ENCODE measurements around the gene CBARP. TPM values are rescaled to one million over a fixed set of nuclear protein-coding genes. Genes with fewer than 3 reads are reported as not detected.

CBARP gene
- polyA plus RNA-seq, 1 donor from 2014 or later: 18.2 TPM

DNA sequence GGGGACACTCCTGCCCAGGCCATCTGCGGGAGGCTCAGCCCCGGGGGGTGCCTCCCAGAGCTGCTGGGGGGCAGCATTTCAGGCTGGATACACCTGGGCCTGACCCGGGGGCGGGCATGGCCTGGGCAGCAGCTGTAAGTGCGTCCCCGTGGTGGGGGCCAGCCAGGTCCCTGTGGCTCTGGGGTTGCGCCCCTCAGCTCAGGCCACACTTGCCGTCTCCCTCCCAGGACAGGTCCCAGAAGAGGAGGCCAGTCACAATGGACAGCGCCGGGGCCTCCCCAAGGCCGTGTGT is 11.6 kb downstream of the CBARP start:
- Histone ChIP-seq H2AFZ (ENCODE audit: low read depth, low read length) (no peak overlapping the region), H3K79me2 (replicated peaks; ENCODE audit: insufficient read depth, low read length) (no peaks in the 10 kb centered on the region), H3K4me3 (ENCODE audit: low read length) (no peak overlapping the region), H3K4me2 (ENCODE audit: low read length) (no peak overlapping the region), H4K20me1 (ENCODE audit: insufficient read depth) (no peaks in the 10 kb centered on the region), H3K9me2 (ENCODE audit: insufficient read depth, low read length) (no peaks in the 10 kb centered on the region), H3K27ac (ENCODE audit: low read length) (no peak overlapping the region), H3K9ac (ENCODE audit: low read length) (no peak overlapping the region), H3F3A (ENCODE audit: insufficient read depth, low read length, poor library complexity, severe bottlenecking) (no peaks in the 10 kb centered on the region), H3K27me3 (ENCODE audit: insufficient read depth, low read depth, low read length) (no peaks in the 10 kb centered on the region), H3K9me3 (ENCODE audit: low read length) (no peaks in the 10 kb centered on the region), H3K36me3 (ENCODE audit: insufficient read depth, low read length) (no peaks in the 10 kb centered on the region)
- TF ChIP-seq EZH2 (IDR thresholded peaks at IDR 0.05; ENCODE audit: borderline replicate concordance, insufficient read depth, low read length, poor library complexity, severe bottlenecking): no peak
- TF ChIP-seq REST (IDR thresholded peaks at IDR 0.05; ENCODE audit: borderline replicate concordance): no peak
- no peak for TF ChIP-seq RAD21 (conservative IDR thresholded peaks at IDR 0.05)
- no peak for TF ChIP-seq EP300 (conservative IDR thresholded peaks at IDR 0.05; ENCODE audit: poor library complexity, severe bottlenecking)
- TF ChIP-seq MXI1 (conservative IDR thresholded peaks at IDR 0.05; ENCODE audit: poor library complexity, severe bottlenecking): no peak
- TF ChIP-seq TAF1 (IDR thresholded peaks at IDR 0.05; ENCODE audit: low read depth): no peak
- no peak for TF ChIP-seq SMC3 (conservative IDR thresholded peaks at IDR 0.05; ENCODE audit: poor library complexity)
- no peak for TF ChIP-seq POLR2AphosphoS5 (IDR thresholded peaks at IDR 0.05)
- no peak for TF ChIP-seq CTCF (IDR thresholded peaks at IDR 0.05; ENCODE audit: poor library complexity, severe bottlenecking)

DNA sequence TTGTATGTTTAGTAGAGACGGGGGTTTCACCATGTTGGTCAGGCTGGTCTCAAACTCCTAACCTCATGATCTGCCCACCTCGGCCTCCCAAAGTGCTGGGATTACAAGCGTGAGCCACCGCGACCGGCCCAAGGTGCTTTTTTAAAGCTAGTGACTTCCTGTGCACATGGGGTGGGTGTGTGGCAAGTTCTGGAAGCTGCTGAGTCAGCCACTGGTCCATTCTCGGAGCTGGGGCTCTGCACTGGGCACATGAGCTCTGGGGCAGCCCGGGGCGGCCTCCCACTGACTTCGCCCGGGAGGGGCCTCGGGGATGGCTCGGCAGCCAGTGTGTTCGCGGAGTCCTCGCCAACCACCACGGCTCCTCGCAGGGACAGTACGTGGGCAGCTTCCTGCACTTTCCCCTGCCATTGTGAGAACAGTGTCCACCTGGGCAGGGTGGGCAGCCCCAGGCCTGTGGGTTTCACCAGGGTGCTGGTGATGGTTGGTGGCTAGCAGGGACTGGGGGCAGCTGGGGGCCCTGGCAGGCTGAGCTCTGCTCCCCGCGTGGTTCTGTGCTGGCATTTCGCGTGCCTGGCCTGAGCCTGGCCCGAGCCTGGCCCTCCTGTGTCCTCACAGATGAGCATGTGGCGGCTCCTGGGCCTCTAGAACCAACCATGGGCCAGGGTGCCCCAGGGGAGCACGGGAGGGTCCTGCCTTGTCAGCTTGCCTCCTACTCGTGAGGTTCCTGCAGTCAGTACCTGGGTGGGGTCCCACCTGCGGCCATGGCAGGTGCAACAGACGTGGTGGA is 12.2 kb downstream of the CBARP start:
- Histone ChIP-seq H3K9ac (ENCODE audit: low read length) (no peak overlapping the region), H3K36me3 (ENCODE audit: insufficient read depth, low read length) (no peaks in the 10 kb centered on the region), H3K4me2 (ENCODE audit: low read length) (no peak overlapping the region)

More for the DNA sequence above, 12.2 kb downstream of the CBARP start:
- Histone ChIP-seq H3K9me3 (ENCODE audit: low read length) (no peaks in the 10 kb centered on the region), H3K9me2 (ENCODE audit: insufficient read depth, low read length) (no peaks in the 10 kb centered on the region), H3K27ac (ENCODE audit: low read length) (no peak overlapping the region), H4K20me1 (ENCODE audit: insufficient read depth) (no peaks in the 10 kb centered on the region), H2AFZ (ENCODE audit: low read depth, low read length) (no peak overlapping the region), H3K27me3 (ENCODE audit: insufficient read depth, low read depth, low read length) (no peaks in the 10 kb centered on the region), H3K4me3 (ENCODE audit: low read length) (no peak overlapping the region), H3F3A (ENCODE audit: insufficient read depth, low read length, poor library complexity, severe bottlenecking) (no peaks in the 10 kb centered on the region), H3K79me2 (replicated peaks; ENCODE audit: insufficient read depth, low read length) (no peaks in the 10 kb centered on the region)
- TF ChIP-seq TAF1 (IDR thresholded peaks at IDR 0.05; ENCODE audit: low read depth) (no peak), RAD21 (conservative IDR thresholded peaks at IDR 0.05) (no peak), CTCF (IDR thresholded peaks at IDR 0.05; ENCODE audit: poor library complexity, severe bottlenecking) (no peak), POLR2AphosphoS5 (IDR thresholded peaks at IDR 0.05) (no peak), EZH2 (IDR thresholded peaks at IDR 0.05; ENCODE audit: borderline replicate concordance, insufficient read depth, low read length, poor library complexity, severe bottlenecking) (no peak), EP300 (conservative IDR thresholded peaks at IDR 0.05; ENCODE audit: poor library complexity, severe bottlenecking) (no peak), REST (IDR thresholded peaks at IDR 0.05; ENCODE audit: borderline replicate concordance) (no peak), SMC3 (conservative IDR thresholded peaks at IDR 0.05; ENCODE audit: poor library complexity) (no peak), MXI1 (conservative IDR thresholded peaks at IDR 0.05; ENCODE audit: poor library complexity, severe bottlenecking) (no peak)
